ENCODE data around the gene GNAT2. TPM values are rescaled to one million over a fixed set of nuclear protein-coding genes. Genes with fewer than 3 reads are reported as not detected.

The GNAT2 gene
- total RNA-seq, 1 donor from 2014 or later: not detected

DNA sequence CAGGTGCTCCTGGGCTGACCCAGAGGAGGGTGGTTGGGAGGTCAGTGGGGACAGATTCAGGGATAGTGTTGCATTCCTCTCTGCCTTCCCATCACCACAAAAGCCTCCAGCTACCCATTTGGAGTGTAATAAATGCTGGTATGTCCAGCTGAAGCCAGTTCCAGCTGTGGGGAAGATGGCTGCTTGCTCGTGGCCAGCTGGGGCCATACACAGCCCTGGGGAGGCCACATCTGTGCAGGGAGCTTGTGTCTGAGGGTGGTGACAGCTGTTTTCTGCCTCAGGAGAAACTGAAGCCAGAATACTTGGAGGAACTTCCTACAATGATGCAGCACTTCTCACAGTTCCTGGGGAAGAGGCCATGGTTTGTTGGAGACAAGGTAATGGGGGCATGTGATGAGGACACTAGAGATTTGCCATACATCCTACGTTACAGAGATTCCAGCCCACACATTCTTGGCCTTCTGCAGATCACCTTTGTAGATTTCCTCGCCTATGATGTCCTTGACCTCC, 39.2 kb upstream of the GNAT2 start:
- Mint-ChIP-seq H3K36me3 (ENCODE audit: low read depth, unreplicated experiment) (peaks cover 4% of the 10 kb centered on the region), H3K9me3 (ENCODE audit: unreplicated experiment) (no peaks in the 10 kb centered on the region), H3K4me3 (ENCODE audit: unreplicated experiment) (no peak overlapping the region), H3K4me1 (ENCODE audit: low read depth, unreplicated experiment) (peaks cover 11% of the 10 kb centered on the region), H3K27me3 (ENCODE audit: low read depth, unreplicated experiment) (peaks cover 34% of the 10 kb centered on the region), H3K27ac (ENCODE audit: unreplicated experiment) (no peak overlapping the region)
- Histone ChIP-seq H3K36me3 (ENCODE audit: insufficient read depth, low read length) (no peaks in the 10 kb centered on the region), H3K9me3 (ENCODE audit: insufficient read depth, low read depth, low read length) (no peaks in the 10 kb centered on the region), H3K4me3 (ENCODE audit: insufficient read depth, low read depth, low read length) (no peak overlapping the region), H3K4me1 (ENCODE audit: insufficient read depth, low read length) (peaks cover 14% of the 10 kb centered on the region), H3K79me2 (ENCODE audit: insufficient read depth, low read length) (no peaks in the 10 kb centered on the region), H3K27ac (ENCODE audit: low read depth, low read length) (no peak overlapping the region), H3K9ac (ENCODE audit: low read length) (no peak overlapping the region), H3K4me2 (ENCODE audit: low read length) (no peak overlapping the region), H4K20me1 (ENCODE audit: insufficient read depth, low read length) (no peaks in the 10 kb centered on the region), H2AFZ (ENCODE audit: low read depth, low read length) (no peak overlapping the region), H3K27me3 (ENCODE audit: insufficient read depth, low read length) (no peaks in the 10 kb centered on the region)
- FAIRE-seq (no peak), DNase-seq (ENCODE audit: low read depth) (no peak)
- TF ChIP-seq, protein P1, sequence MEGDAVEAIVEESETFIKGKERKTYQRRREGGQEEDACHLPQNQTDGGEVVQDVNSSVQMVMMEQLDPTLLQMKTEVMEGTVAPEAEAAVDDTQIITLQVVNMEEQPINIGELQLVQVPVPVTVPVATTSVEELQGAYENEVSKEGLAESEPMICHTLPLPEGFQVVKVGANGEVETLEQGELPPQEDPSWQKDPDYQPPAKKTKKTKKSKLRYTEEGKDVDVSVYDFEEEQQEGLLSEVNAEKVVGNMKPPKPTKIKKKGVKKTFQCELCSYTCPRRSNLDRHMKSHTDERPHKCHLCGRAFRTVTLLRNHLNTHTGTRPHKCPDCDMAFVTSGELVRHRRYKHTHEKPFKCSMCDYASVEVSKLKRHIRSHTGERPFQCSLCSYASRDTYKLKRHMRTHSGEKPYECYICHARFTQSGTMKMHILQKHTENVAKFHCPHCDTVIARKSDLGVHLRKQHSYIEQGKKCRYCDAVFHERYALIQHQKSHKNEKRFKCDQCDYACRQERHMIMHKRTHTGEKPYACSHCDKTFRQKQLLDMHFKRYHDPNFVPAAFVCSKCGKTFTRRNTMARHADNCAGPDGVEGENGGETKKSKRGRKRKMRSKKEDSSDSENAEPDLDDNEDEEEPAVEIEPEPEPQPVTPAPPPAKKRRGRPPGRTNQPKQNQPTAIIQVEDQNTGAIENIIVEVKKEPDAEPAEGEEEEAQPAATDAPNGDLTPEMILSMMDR (IDR thresholded peaks at IDR 0.05; ENCODE audit: insufficient read depth, low read depth, low read length): no peak
- TF ChIP-seq EZH2 (IDR thresholded peaks at IDR 0.05; ENCODE audit: insufficient read depth, low read length): no peak

DNA sequence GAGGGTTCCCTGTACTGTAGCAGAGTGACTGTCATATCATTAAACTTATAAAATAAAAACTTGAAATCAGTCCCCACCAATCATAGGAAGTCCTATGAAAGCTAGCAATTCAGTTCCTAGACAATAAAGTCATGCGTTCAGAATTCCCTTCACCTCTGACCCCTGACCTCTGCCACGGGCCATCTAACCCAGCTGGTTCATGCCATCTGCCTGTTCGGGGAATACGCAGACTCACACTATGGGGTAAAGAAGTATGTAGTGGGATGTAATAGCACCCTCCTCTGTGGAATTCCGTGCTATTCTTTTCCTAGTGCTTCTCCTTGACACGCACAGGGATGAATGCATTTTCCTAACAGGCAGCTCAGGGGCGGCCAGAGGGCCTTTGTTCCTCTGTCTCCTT, 38.6 kb upstream of the GNAT2 start:
- H3K27me3 Mint-ChIP-seq (ENCODE audit: low read depth, unreplicated experiment): peaks cover 40% of the 10 kb centered on the region
- Histone ChIP-seq H3K79me2 (ENCODE audit: insufficient read depth, low read length) (no peaks in the 10 kb centered on the region), H3K9ac (ENCODE audit: low read length) (no peak overlapping the region), H4K20me1 (ENCODE audit: insufficient read depth, low read length) (no peaks in the 10 kb centered on the region), H2AFZ (ENCODE audit: low read depth, low read length) (no peak overlapping the region), H3K4me1 (ENCODE audit: insufficient read depth, low read length) (peaks cover 14% of the 10 kb centered on the region), H3K4me3 (ENCODE audit: insufficient read depth, low read depth, low read length) (no peak overlapping the region), H3K36me3 (ENCODE audit: insufficient read depth, low read length) (no peaks in the 10 kb centered on the region), H3K27me3 (ENCODE audit: insufficient read depth, low read length) (no peaks in the 10 kb centered on the region), H3K4me2 (ENCODE audit: low read length) (no peak overlapping the region), H3K9me3 (ENCODE audit: insufficient read depth, low read depth, low read length) (no peaks in the 10 kb centered on the region), H3K27ac (ENCODE audit: low read depth, low read length) (no peak overlapping the region)
- H3K36me3 Mint-ChIP-seq (ENCODE audit: low read depth, unreplicated experiment): peaks cover 4% of the 10 kb centered on the region
- no peak for TF ChIP-seq EZH2 (IDR thresholded peaks at IDR 0.05; ENCODE audit: insufficient read depth, low read length)
- TF ChIP-seq, protein P1 (IDR thresholded peaks at IDR 0.05; ENCODE audit: insufficient read depth, low read depth, low read length): no peak
- H3K9me3 Mint-ChIP-seq (ENCODE audit: unreplicated experiment): no peaks in the 10 kb centered on the region
- H3K27ac Mint-ChIP-seq (ENCODE audit: unreplicated experiment): no peak overlapping the region
- peaks cover 11% of the 10 kb centered on the region for H3K4me1 Mint-ChIP-seq (ENCODE audit: low read depth, unreplicated experiment)
- DNase-seq (ENCODE audit: low read depth) (no peak), FAIRE-seq (no peak)
- no peak overlapping the region for H3K4me3 Mint-ChIP-seq (ENCODE audit: unreplicated experiment)

DNA sequence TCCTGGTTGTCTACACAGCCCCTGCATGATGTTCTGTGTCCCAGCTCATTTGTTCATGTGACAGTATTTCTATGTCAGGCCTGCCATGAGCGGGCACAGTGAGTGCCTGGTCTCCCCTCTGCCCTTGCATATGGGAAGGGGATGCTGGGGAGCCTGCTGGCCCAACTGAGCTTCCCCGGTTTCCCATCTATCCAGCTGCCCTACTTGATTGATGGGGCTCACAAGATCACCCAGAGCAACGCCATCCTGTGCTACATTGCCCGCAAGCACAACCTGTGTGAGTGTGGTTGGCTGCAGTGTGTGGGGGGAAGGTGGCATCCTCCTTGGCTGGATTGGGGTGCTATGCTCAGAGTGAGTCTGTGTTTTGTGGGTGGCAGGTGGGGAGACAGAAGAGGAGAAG, 38.0 kb upstream of the GNAT2 start:
- no peak for FAIRE-seq

More for the DNA sequence above, 38.0 kb upstream of the GNAT2 start:
- Histone ChIP-seq H3K27ac (ENCODE audit: low read depth, low read length) (no peak overlapping the region), H3K9ac (ENCODE audit: low read length) (no peak overlapping the region), H3K4me1 (ENCODE audit: insufficient read depth, low read length) (peaks cover 14% of the 10 kb centered on the region), H3K79me2 (ENCODE audit: insufficient read depth, low read length) (no peaks in the 10 kb centered on the region), H3K4me2 (ENCODE audit: low read length) (no peak overlapping the region), H3K36me3 (ENCODE audit: insufficient read depth, low read length) (no peaks in the 10 kb centered on the region), H3K9me3 (ENCODE audit: insufficient read depth, low read depth, low read length) (no peaks in the 10 kb centered on the region), H3K4me3 (ENCODE audit: insufficient read depth, low read depth, low read length) (no peak overlapping the region), H2AFZ (ENCODE audit: low read depth, low read length) (no peak overlapping the region), H4K20me1 (ENCODE audit: insufficient read depth, low read length) (no peaks in the 10 kb centered on the region), H3K27me3 (ENCODE audit: insufficient read depth, low read length) (no peaks in the 10 kb centered on the region)
- Mint-ChIP-seq H3K4me3 (ENCODE audit: unreplicated experiment) (peak overlapping the region; percentile 14), H3K27ac (ENCODE audit: unreplicated experiment) (no peak overlapping the region), H3K9me3 (ENCODE audit: unreplicated experiment) (no peaks in the 10 kb centered on the region), H3K4me1 (ENCODE audit: low read depth, unreplicated experiment) (peaks cover 11% of the 10 kb centered on the region), H3K36me3 (ENCODE audit: low read depth, unreplicated experiment) (peaks cover 4% of the 10 kb centered on the region), H3K27me3 (ENCODE audit: low read depth, unreplicated experiment) (peaks cover 42% of the 10 kb centered on the region)
- no peak for DNase-seq (ENCODE audit: low read depth)
- TF ChIP-seq, protein P1 (IDR thresholded peaks at IDR 0.05; ENCODE audit: insufficient read depth, low read depth, low read length): no peak
- no peak for TF ChIP-seq EZH2 (IDR thresholded peaks at IDR 0.05; ENCODE audit: insufficient read depth, low read length)

Measured in astrocyte (in vitro differentiated cells and primary cell).